WTC11 (cell line): ENCODE results near the gene ATG7. TPM values are rescaled to one million over a fixed set of nuclear protein-coding genes. Genes with fewer than 3 reads are reported as not detected.

ENCODE experiments used
- ATAC-seq: fragments of 200-7000 bp; cut with Tn5 transposase; 2 replicates; pipeline ENCODE4 v1.10.0; 2021; ENCODE audit warnings: mild to moderate bottlenecking, moderate library complexity
- CTCF ChIA-PET: fragments of 300-600 bp; sonication (Branson Sonifier 250); formaldehyde crosslinking; loops from one replicate; lab custom pipeline; 2021; ENCODE audit warnings: antibody characterized with exemption; lab: Charles Lee
- POLR2A ChIA-PET: fragments of 350-600 bp; sonication (Branson Sonifier 250); formaldehyde crosslinking; loops from one replicate; lab custom pipeline; 2021; ENCODE audit warnings: antibody characterized with exemption; lab: Charles Lee
- DNase-seq: peaks from one replicate; pipeline ENCODE4 v3.0.0; 2021; ENCODE audit warnings: low spot score
- H3K27ac Mint-ChIP-seq: 2 replicates; pipeline ENCODE4 v1.8.0; 2021; ENCODE audit warnings: mixed read lengths
- H3K27me3 Mint-ChIP-seq: 2 replicates; pipeline ENCODE4 v1.8.0; 2021; ENCODE audit warnings: low read depth, mild to moderate bottlenecking, moderate library complexity, mixed read lengths
- H3K36me3 Mint-ChIP-seq: 2 replicates; pipeline ENCODE4 v1.8.0; 2021; ENCODE audit warnings: mixed read lengths
- H3K4me1 Mint-ChIP-seq: 2 replicates; pipeline ENCODE4 v1.8.0; 2022; ENCODE audit warnings: mixed read lengths
- H3K4me3 Mint-ChIP-seq: 2 replicates; pipeline ENCODE4 v1.8.0; 2021; ENCODE audit warnings: mild to moderate bottlenecking, moderate library complexity, mixed read lengths
- H3K9me3 Mint-ChIP-seq: 2 replicates; pipeline ENCODE4 v1.8.0; 2021; ENCODE audit warnings: mixed read lengths
- FOXK1 ChIP-seq: sonication (generic); formaldehyde crosslinking; IDR thresholded peaks from 2 replicates; pipeline ENCODE4 v1.8.0; 2022; ENCODE audit warnings: mild to moderate bottlenecking, moderate library complexity, missing genetic modification reagents
- FOXP4 ChIP-seq: sonication (generic); formaldehyde crosslinking; IDR thresholded peaks from 2 replicates; pipeline ENCODE4 v1.8.0; 2022; ENCODE audit warnings: mild to moderate bottlenecking, missing genetic modification reagents
- GTF2I ChIP-seq: fragments of 250-450 bp; sonication (Bioruptor Pico); conservative IDR thresholded peaks from 2 replicates; pipeline ENCODE4 v1.4.0; 2021; ENCODE audit warnings: mild to moderate bottlenecking
- HMGXB4 ChIP-seq: sonication (generic); formaldehyde crosslinking; IDR thresholded peaks from 2 replicates; pipeline ENCODE4 v1.8.1; 2023; ENCODE audit warnings: mild to moderate bottlenecking, moderate library complexity, missing genetic modification reagents
- NFATC4 ChIP-seq: fragments of 250-450 bp; sonication (Bioruptor Pico); IDR thresholded peaks from 2 replicates; pipeline ENCODE4 v1.9.0; 2021; ENCODE audit warnings: mild to moderate bottlenecking
- NFE2L1 ChIP-seq: sonication (generic); formaldehyde crosslinking; IDR thresholded peaks from 2 replicates; pipeline ENCODE4 v1.8.1; 2023; ENCODE audit warnings: missing genetic modification reagents
- NFYB ChIP-seq: sonication (generic); formaldehyde crosslinking; conservative IDR thresholded peaks from 2 replicates; pipeline ENCODE4 v1.8.0; 2022; ENCODE audit warnings: low read depth, missing genetic modification reagents
- NR3C1 ChIP-seq: sonication (generic); formaldehyde crosslinking; conservative IDR thresholded peaks from 2 replicates; pipeline ENCODE4 v1.8.1; 2023; ENCODE audit warnings: low read depth, mild to moderate bottlenecking, missing genetic modification reagents
- PRDM15 ChIP-seq: sonication (generic); formaldehyde crosslinking; IDR thresholded peaks from 2 replicates; pipeline ENCODE4 v1.8.0; 2022; ENCODE audit warnings: missing genetic modification reagents
- PREB ChIP-seq: sonication (generic); formaldehyde crosslinking; IDR thresholded peaks from 2 replicates; pipeline ENCODE4 v1.8.1; 2022; ENCODE audit warnings: mild to moderate bottlenecking, missing genetic modification reagents, moderate library complexity, borderline replicate concordance
- SP1 ChIP-seq: sonication (generic); formaldehyde crosslinking; conservative IDR thresholded peaks from 2 replicates; pipeline ENCODE4 v1.8.1; 2022; ENCODE audit warnings: missing genetic modification reagents
- TEAD4 ChIP-seq: sonication (generic); formaldehyde crosslinking; IDR thresholded peaks from 2 replicates; pipeline ENCODE4 v1.8.0; 2022; ENCODE audit warnings: mild to moderate bottlenecking, missing genetic modification reagents
- USF2 ChIP-seq: sonication (generic); formaldehyde crosslinking; IDR thresholded peaks from 2 replicates; pipeline ENCODE4 v1.8.1; 2023; ENCODE audit warnings: mild to moderate bottlenecking, missing genetic modification reagents, moderate library complexity
- ZNF138 ChIP-seq: sonication (generic); formaldehyde crosslinking; conservative IDR thresholded peaks from 2 replicates; pipeline ENCODE4 v1.8.1; 2022; ENCODE audit warnings: mild to moderate bottlenecking, moderate library complexity, missing genetic modification reagents
- ZNF281 ChIP-seq: sonication (generic); formaldehyde crosslinking; IDR thresholded peaks from 2 replicates; pipeline ENCODE4 v1.8.0; 2023; ENCODE audit warnings: mild to moderate bottlenecking, missing genetic modification reagents
- ZNF423 ChIP-seq: fragments of 250-450 bp; sonication (Bioruptor Pico); IDR thresholded peaks from 2 replicates; pipeline ENCODE4 v2.1.2; 2022; ENCODE audit warnings: mild to moderate bottlenecking, moderate library complexity
- ZNF532 ChIP-seq: fragments of 250-450 bp; sonication (Bioruptor Pico); IDR thresholded peaks from 2 replicates; pipeline ENCODE4 v1.9.0; 2021; ENCODE audit warnings: mild to moderate bottlenecking, borderline replicate concordance
- total RNA-seq: library from RNA; stranded (reverse); gene quantifications from 3 replicates; pipeline ENCODE4 v1.2.3, GENCODE V29; 2021

ATG7 gene
- total RNA-seq, 1 experiment from 2014 or later, result 17.5 TPM

- TF ChIP-seq PRDM15 (CRISPR knock-in tag), result no peak
Observed at GRCh38 chr3:11498177-11498576, 226.0 kb downstream of the ATG7 start (continued).

- peaks cover 21% of the 10 kb centered on the region for H3K4me1 Mint-ChIP-seq
- H3K27me3 Mint-ChIP-seq, result peaks cover 3% of the 10 kb centered on the region; the same call in 1 of the 2 replicates
- CTCF ChIA-PET, result no interaction called here
- POLR2A ChIA-PET, result no interaction called here
- H3K9me3 Mint-ChIP-seq, result peaks cover 9% of the 10 kb centered on the region
- H3K4me3 Mint-ChIP-seq, result no peak overlapping the region
- ATAC-seq (no peak), DNase-seq (no peak)
- peaks cover 8% of the 10 kb centered on the region for H3K36me3 Mint-ChIP-seq
- peak overlapping the region; percentile 13 for H3K27ac Mint-ChIP-seq
- TF ChIP-seq NR3C1 (CRISPR knock-in tag) (no peak), TEAD4 (no peak), NFE2L1 (no peak), NFATC4 (CRISPR knock-in tag) (no peak), ZNF138 (CRISPR knock-in tag) (no peak), ZNF532 (CRISPR knock-in tag) (no peak), NFYB (CRISPR knock-in tag) (no peak), GTF2I (no peak), ZNF281 (CRISPR knock-in tag) (no peak), SP1 (CRISPR knock-in tag) (no peak), PREB (no peak), USF2 (CRISPR knock-in tag) (no peak), HMGXB4 (no peak), ZNF423 (CRISPR knock-in tag) (no peak), FOXP4 (CRISPR knock-in tag) (no peak), FOXK1 (CRISPR knock-in tag) (no peak)
Observed at GRCh38 chr3:11498646-11499045, 226.4 kb downstream of the ATG7 start.
